ENCODE measurements around the gene CMTM8.

Gene CMTM8

DNA sequence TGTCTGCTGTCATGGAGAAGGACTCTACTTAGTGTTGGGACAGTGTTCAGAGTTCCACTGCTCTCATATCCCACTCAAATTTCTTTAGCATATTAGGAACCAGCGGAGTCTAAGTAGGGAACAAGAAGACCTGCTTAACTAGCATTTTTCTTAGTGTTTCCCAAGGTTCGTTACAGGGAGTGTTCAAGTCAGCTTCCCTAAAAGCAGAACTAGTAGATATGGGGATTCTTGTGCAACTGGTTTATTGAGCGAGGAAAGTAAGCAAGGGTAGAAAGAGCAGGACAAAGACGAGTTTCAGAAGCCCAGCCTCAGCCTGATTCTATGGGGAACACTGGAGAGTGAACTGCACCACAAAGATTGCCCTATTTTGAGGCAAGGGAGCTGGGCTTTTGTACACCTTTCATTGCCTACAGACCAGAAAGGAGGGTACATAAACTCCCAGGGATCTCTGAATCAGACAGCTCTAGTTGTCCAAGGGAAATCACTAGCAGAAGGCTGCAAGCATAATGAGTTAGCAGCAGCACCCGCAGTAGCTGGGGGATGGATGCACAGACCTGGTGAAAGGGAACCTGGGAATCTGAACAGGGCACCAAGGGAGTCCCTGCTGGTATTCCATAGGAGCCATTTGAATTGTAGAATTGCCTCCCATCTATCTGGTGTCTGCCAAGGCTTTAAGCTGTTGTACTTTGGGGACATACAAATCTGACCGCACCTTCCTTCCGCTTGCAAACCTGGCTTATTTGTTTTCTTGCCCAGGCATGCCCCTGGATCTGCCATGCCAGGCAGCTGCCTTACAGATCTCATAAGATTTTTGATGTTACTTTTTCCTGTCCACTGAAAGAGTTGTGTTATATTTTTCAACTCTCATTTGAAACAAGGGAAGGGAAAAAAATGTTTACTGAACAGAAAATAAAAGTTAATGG lies 168.3 kb downstream of the CMTM8 start:
- in situ Hi-C loops (cut with MboI; ENCODE audit: low pct_unique_long_range_greater_than_20kb, low sequenced_read_pairs, unreplicated experiment) = no loop called here
- TF ChIP-seq, protein P1, sequence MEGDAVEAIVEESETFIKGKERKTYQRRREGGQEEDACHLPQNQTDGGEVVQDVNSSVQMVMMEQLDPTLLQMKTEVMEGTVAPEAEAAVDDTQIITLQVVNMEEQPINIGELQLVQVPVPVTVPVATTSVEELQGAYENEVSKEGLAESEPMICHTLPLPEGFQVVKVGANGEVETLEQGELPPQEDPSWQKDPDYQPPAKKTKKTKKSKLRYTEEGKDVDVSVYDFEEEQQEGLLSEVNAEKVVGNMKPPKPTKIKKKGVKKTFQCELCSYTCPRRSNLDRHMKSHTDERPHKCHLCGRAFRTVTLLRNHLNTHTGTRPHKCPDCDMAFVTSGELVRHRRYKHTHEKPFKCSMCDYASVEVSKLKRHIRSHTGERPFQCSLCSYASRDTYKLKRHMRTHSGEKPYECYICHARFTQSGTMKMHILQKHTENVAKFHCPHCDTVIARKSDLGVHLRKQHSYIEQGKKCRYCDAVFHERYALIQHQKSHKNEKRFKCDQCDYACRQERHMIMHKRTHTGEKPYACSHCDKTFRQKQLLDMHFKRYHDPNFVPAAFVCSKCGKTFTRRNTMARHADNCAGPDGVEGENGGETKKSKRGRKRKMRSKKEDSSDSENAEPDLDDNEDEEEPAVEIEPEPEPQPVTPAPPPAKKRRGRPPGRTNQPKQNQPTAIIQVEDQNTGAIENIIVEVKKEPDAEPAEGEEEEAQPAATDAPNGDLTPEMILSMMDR (IDR thresholded peaks at IDR 0.05; ENCODE audit: extremely low read depth, insufficient read depth, missing control alignments) = no peak
- DNase-seq (ENCODE audit: low spot score) = no peak

DNA sequence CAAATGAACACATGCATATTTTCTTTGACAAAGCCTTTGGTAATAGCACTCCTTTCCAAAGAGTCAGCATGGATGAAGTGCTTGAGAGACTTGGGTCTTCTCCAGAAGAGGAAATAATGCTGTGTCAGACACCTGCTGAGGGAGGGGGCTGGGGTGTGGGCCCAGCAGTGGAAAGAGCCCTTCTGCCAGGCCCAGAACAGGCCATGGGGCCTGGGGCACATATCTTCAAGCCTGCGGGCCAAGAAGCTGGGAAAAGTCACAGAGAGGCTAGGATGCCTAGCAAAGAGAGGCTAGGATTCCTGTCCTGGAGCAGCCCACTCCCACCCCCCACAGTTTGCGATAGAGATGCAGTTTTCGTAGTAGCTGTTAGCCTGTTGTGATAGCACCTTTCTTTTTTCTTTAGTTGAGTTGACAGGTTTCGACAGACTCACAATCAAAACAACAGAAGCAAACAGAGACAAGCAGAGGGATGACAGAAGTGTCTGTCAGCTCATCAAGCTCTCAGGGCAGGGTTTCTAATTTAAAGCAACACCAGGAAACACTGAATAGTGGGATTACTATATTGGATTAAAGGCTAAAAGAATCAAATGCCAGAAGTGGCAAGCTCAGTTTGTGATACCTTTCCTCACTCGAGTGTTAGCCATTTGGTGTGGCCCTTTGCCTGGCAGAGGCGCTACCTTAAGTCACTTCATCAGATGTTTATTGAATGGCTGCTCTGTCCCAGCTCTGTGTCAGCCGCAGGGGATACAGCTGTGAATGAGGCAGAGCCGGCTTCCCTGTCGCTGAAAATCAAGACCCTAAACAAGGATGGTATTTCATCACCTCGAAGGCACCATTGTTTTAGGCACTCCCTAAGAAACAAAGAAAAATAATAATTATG lies 172.1 kb downstream of the CMTM8 start:
- TF ChIP-seq, protein P1 (IDR thresholded peaks at IDR 0.05; ENCODE audit: extremely low read depth, insufficient read depth, missing control alignments) = no peak
- in situ Hi-C loops (cut with MboI; ENCODE audit: low pct_unique_long_range_greater_than_20kb, low sequenced_read_pairs, unreplicated experiment) = no loop called here
- no peak for DNase-seq (ENCODE audit: low spot score)

GRCh38 chr3:32411442-32411841 lies 173.0 kb downstream of the CMTM8 start:
- in situ Hi-C loops (cut with MboI; ENCODE audit: low pct_unique_long_range_greater_than_20kb, low sequenced_read_pairs, unreplicated experiment) = no loop called here
- no peak for DNase-seq (ENCODE audit: low spot score)
- TF ChIP-seq, protein P1 (IDR thresholded peaks at IDR 0.05; ENCODE audit: extremely low read depth, insufficient read depth, missing control alignments) = no peak

DNA sequence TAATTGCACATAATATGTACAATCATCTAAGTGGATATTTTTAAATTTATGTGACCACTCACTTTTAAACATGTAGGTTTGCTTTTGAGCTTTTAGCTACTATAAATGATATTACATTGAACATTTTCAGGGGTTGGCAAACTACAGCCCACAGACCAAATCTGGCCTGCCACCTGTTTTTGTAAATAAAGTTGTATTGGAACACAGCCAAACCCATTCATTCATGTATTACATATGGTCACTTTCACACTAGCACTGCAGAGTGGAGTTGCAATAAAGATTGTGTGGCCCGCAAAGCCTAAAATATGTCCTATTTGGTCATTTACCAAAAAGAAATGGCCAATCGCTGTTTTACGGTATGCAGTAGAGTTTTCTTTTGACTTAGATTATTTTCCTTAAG lies 174.4 kb downstream of the CMTM8 start:
- in situ Hi-C loops (cut with MboI; ENCODE audit: low pct_unique_long_range_greater_than_20kb, low sequenced_read_pairs, unreplicated experiment) = no loop called here
- no peak for DNase-seq (ENCODE audit: low spot score)
- TF ChIP-seq, protein P1 (IDR thresholded peaks at IDR 0.05; ENCODE audit: extremely low read depth, insufficient read depth, missing control alignments) = no peak

DNA sequence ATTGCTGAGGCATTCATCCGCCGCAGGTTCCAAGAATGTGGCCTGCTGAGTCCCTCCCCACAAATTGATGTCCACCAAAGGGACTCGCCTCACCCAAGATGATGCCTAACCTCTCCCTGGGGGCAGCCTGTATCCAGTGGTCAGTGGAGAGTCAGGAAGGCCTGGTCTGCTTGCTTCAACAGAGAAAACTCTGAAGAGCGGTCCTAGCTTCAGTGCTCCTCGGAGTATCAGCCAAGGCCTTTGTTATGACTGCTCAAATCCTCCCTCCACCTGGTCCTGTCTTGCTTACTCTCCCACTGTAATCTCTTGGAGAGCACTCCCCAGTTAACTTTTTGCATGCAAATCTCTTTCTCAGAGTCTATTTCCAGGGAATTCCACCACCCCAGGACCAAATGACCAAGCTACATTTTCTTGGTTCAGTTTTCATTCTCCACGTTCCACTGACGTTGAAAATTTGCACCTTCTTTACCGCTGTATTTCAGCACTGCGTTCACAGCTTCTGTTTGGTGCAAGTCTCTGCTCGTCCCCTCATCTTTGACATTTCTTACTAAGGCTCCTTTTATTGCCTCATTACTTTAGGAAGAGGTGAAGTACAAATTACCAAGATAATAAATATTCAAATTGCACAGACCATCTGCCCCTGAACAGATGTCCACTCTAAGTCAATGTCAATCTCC lies 175.5 kb downstream of the CMTM8 start:
- DNase-seq (ENCODE audit: low spot score) = no peak
- in situ Hi-C loops (cut with MboI; ENCODE audit: low pct_unique_long_range_greater_than_20kb, low sequenced_read_pairs, unreplicated experiment) = no loop called here
- TF ChIP-seq, protein P1 (IDR thresholded peaks at IDR 0.05; ENCODE audit: extremely low read depth, insufficient read depth, missing control alignments) = no peak

Measured in GM13977 (cell line).